Neuron (in vitro differentiated cells): Measurements from ENCODE around the gene SRRM1.
"Not testable (repeated sequence)": the region's sequence is repeated elsewhere in the genome, so short reads cannot be mapped to it uniquely, and the experiment has no call there.

ENCODE experiments used
- H2AFZ ChIP-seq: one replicate; pipeline ENCODE4 v1.6.1; 2013; ENCODE audit warnings: low read depth, mild to moderate bottlenecking, inconsistent platforms, low read length, moderate library complexity
- H3K27me3 ChIP-seq: one replicate; pipeline ENCODE4 v1.6.1; 2013; ENCODE audit warnings: low read length; ENCODE audit not compliant: insufficient read depth
- H3K36me3 ChIP-seq: one replicate; pipeline ENCODE4 v1.6.1; 2013; ENCODE audit warnings: low read length; ENCODE audit not compliant: insufficient read depth
- H3K4me1 ChIP-seq: one replicate; pipeline ENCODE4 v1.6.1; 2013; ENCODE audit warnings: low read length; ENCODE audit not compliant: insufficient read depth
- H3K4me3 ChIP-seq: 2 replicates; pipeline ENCODE4 v1.5.1; 2013; ENCODE audit warnings: mild to moderate bottlenecking, low read length, moderate library complexity
- H3K9me3 ChIP-seq: one replicate; pipeline ENCODE4 v1.6.1; 2013; ENCODE audit warnings: low read length

SRRM1 gene

GRCh38 chr1:24704411-24705259, 61.5 kb downstream of the SRRM1 start:
- no peaks in the 10 kb centered on the region for H3K9me3 ChIP-seq
- no peak overlapping the region for H3K4me3 ChIP-seq
- peaks cover 12% of the 10 kb centered on the region for H3K4me1 ChIP-seq
- no peaks in the 10 kb centered on the region for H3K27me3 ChIP-seq
- peak overlapping the region; percentile 18 for H2AFZ ChIP-seq
- no peaks in the 10 kb centered on the region for H3K36me3 ChIP-seq

GRCh38 chr1:24705260-24706073, 62.4 kb downstream of the SRRM1 start:
- Histone ChIP-seq H3K4me1 (peaks cover 12% of the 10 kb centered on the region), H3K27me3 (no peaks in the 10 kb centered on the region), H3K9me3 (no peaks in the 10 kb centered on the region), H3K4me3 (no peak overlapping the region), H2AFZ (peak overlapping the region; percentile 18), H3K36me3 (no peaks in the 10 kb centered on the region)

- H3K36me3 ChIP-seq, H3K4me3 ChIP-seq, H3K9me3 ChIP-seq, H3K27me3 ChIP-seq, H2AFZ ChIP-seq: not testable (repeated sequence)
- H3K4me1 ChIP-seq = peaks cover 12% of the 10 kb centered on the region
Measured at GRCh38 chr1:24706074-24706389, 62.9 kb downstream of the SRRM1 start.

- Histone ChIP-seq H3K9me3 (no peaks in the 10 kb centered on the region), H3K4me1 (peaks cover 12% of the 10 kb centered on the region), H3K27me3 (no peaks in the 10 kb centered on the region), H3K4me3 (no peak overlapping the region), H2AFZ (no peak overlapping the region), H3K36me3 (no peaks in the 10 kb centered on the region)
Measured at GRCh38 chr1:24707687-24708086, 64.6 kb downstream of the SRRM1 start.

- H3K27me3 ChIP-seq = peaks cover 2% of the 10 kb centered on the region
Measured at GRCh38 chr1:24708938-24709337, 65.8 kb downstream of the SRRM1 start.

GRCh38 chr1:24709791-24710441, 66.8 kb downstream of the SRRM1 start:
- no peak overlapping the region for H3K4me3 ChIP-seq
- peaks cover 6% of the 10 kb centered on the region for H3K4me1 ChIP-seq
- H3K9me3 ChIP-seq = no peaks in the 10 kb centered on the region
- H3K27me3 ChIP-seq = peaks cover 3% of the 10 kb centered on the region
- H3K36me3 ChIP-seq = no peaks in the 10 kb centered on the region
- no peak overlapping the region for H2AFZ ChIP-seq

More at GRCh38 chr1:24708938-24709337, 65.8 kb downstream of the SRRM1 start:
- H3K9me3 ChIP-seq = no peaks in the 10 kb centered on the region
- H3K36me3 ChIP-seq = no peaks in the 10 kb centered on the region
- no peak overlapping the region for H3K4me3 ChIP-seq
- H2AFZ ChIP-seq = no peak overlapping the region
- H3K4me1 ChIP-seq = peaks cover 12% of the 10 kb centered on the region

GRCh38 chr1:24711329-24711728, 68.2 kb downstream of the SRRM1 start:
- no peaks in the 10 kb centered on the region for H3K36me3 ChIP-seq
- no peak overlapping the region for H2AFZ ChIP-seq
- no peak overlapping the region for H3K4me3 ChIP-seq
- no peaks in the 10 kb centered on the region for H3K4me1 ChIP-seq
- H3K27me3 ChIP-seq = peaks cover 3% of the 10 kb centered on the region
- no peaks in the 10 kb centered on the region for H3K9me3 ChIP-seq

- no peak overlapping the region for H3K4me3 ChIP-seq
- H3K27me3 ChIP-seq = peaks cover 3% of the 10 kb centered on the region
Measured at GRCh38 chr1:24713176-24713575, 70.1 kb downstream of the SRRM1 start.

GRCh38 chr1:24713736-24714135, 70.6 kb downstream of the SRRM1 start:
- Histone ChIP-seq H3K9me3 (no peaks in the 10 kb centered on the region), H3K36me3 (no peaks in the 10 kb centered on the region), H3K4me3 (no peak overlapping the region), H2AFZ (no peak overlapping the region), H3K4me1 (no peaks in the 10 kb centered on the region), H3K27me3 (peaks cover 3% of the 10 kb centered on the region)

More at GRCh38 chr1:24713176-24713575, 70.1 kb downstream of the SRRM1 start:
- no peaks in the 10 kb centered on the region for H3K9me3 ChIP-seq
- H3K36me3 ChIP-seq = no peaks in the 10 kb centered on the region
- no peak overlapping the region for H2AFZ ChIP-seq
- H3K4me1 ChIP-seq = no peaks in the 10 kb centered on the region

GRCh38 chr1:24714859-24715520, 71.9 kb downstream of the SRRM1 start:
- H3K36me3 ChIP-seq = no peaks in the 10 kb centered on the region
- H3K9me3 ChIP-seq = no peaks in the 10 kb centered on the region
- peaks cover 3% of the 10 kb centered on the region for H3K27me3 ChIP-seq
- no peak overlapping the region for H3K4me3 ChIP-seq
- no peaks in the 10 kb centered on the region for H3K4me1 ChIP-seq
- no peak overlapping the region for H2AFZ ChIP-seq

- Histone ChIP-seq H3K4me1 (no peaks in the 10 kb centered on the region), H3K27me3 (peaks cover 3% of the 10 kb centered on the region), H3K4me3 (no peak overlapping the region), H2AFZ (no peak overlapping the region), H3K36me3 (no peaks in the 10 kb centered on the region), H3K9me3 (no peaks in the 10 kb centered on the region)
Measured at GRCh38 chr1:24715658-24716057, 72.6 kb downstream of the SRRM1 start.

- Histone ChIP-seq H3K9me3 (no peaks in the 10 kb centered on the region), H3K4me3 (no peak overlapping the region), H2AFZ (no peak overlapping the region), H3K36me3 (no peaks in the 10 kb centered on the region), H3K27me3 (peaks cover 3% of the 10 kb centered on the region), H3K4me1 (no peaks in the 10 kb centered on the region)
Measured at GRCh38 chr1:24717887-24718650, 75.0 kb downstream of the SRRM1 start.
